Stomach (tissue), 9 donors: Measurements from ENCODE around the gene ADAM12. TPM values are rescaled to one million over a fixed set of nuclear protein-coding genes. Genes with fewer than 3 reads are reported as not detected.

Experiments used
- DNase-seq, 2 donors: peaks; one replicate each; pipeline versions ENCODE4 v3.0.0 to v3.0.0-alpha.2; 2013 to 2019
- H3K27ac ChIP-seq, 5 donors: fragments of 200-600 bp in 4 of 5; sonication (generic) in 4 of 5; one replicate each; pipeline ENCODE4 v1.5.1; 2013 to 2019; ENCODE audit warnings: mild to moderate bottlenecking in 1 of 5, moderate library complexity in 1 of 5
- H3K27me3 ChIP-seq, 3 donors: fragments of 200-600 bp; sonication (generic); one replicate each; pipeline ENCODE4 v1.5.1; 2017 to 2019; ENCODE audit warnings: mixed run types in 1 of 3
- H3K36me3 ChIP-seq, 4 donors: fragments of 200-600 bp; sonication (generic); 1 replicate in 3 of 4; 2 replicates in 1 of 4; pipeline ENCODE4 v1.5.1; 2016 to 2019
- H3K4me1 ChIP-seq, 4 donors: fragments of 200-600 bp; sonication (generic); one replicate each; pipeline ENCODE4 v1.5.1; 2016 to 2019
- H3K4me3 ChIP-seq, 4 donors: fragments of 200-600 bp; sonication (generic) in 3 of 4; one replicate each; pipeline ENCODE4 v1.5.1; 2016 to 2019; ENCODE audit warnings: mild to moderate bottlenecking in 1 of 4
- H3K9me3 ChIP-seq, 4 donors: fragments of 200-600 bp; sonication (generic); one replicate each; pipeline ENCODE4 v1.5.1; 2016 to 2019
- EP300 ChIP-seq: sonication (generic); formaldehyde crosslinking; IDR thresholded peaks from one replicate; pipeline ENCODE4 v1.6.1; 2017; ENCODE audit warnings: antibody characterized with exemption
- POLR2A ChIP-seq, 4 donors: fragments of 450-650 bp; IDR thresholded peaks; one replicate each; pipeline ENCODE4 v1.6.1; 2016; ENCODE audit warnings: antibody characterized with exemption in 4 of 4, control low read depth in 2 of 4, mild to moderate bottlenecking in 1 of 4, moderate library complexity in 1 of 4
- POLR2AphosphoS5 ChIP-seq, 3 donors: sonication (generic); formaldehyde crosslinking; IDR thresholded peaks; one replicate each; pipeline ENCODE4 v1.6.1; 2016; ENCODE audit warnings: antibody characterized with exemption in 3 of 3
- WGBS, 5 donors: extraction: QIAGEN DNeasy Blood & Tissue Kit in 3 of 5; methylation state at CpG; one replicate each; pipeline versions ENCODE4 v1.1.5 to v1.1.7; 2013 to 2018; 5-methylcytosine and 5-hydroxymethylcytosine counted together
- intact Hi-C: fragments of 100-400 bp; cut with DNase I; formaldehyde crosslinking; loops from one replicate; pipeline ENCODE4 v1.15.1; 2023; ENCODE audit warnings: low total_unique reads
- polyA plus RNA-seq, 3 donors: library from polyadenylated mRNA; stranded (reverse); fragments of 200-250 nt; gene quantifications; one replicate each; pipeline ENCODE4 v1.2.3, GENCODE V29; 2013
- total RNA-seq, 5 donors: library from RNA; depleted of rRNA; stranded (reverse); fragments of >200 nt; gene quantifications; one replicate each; pipeline versions ENCODE4 v1.1.0 to v1.2.3, GENCODE V29; 2014 to 2016
- TF ChIP-seq, protein P1 (sequence below), 7 experiments: fragments of 450-650 bp in 4 of 7; fragments of 200-600 bp in 3 of 7; sonication (generic) in 3 of 7; IDR thresholded peaks; one replicate each; pipeline ENCODE4 v1.5.1; 2016 to 2019; ENCODE audit warnings: antibody characterized with exemption in 7 of 7, control low read depth in 2 of 7, mild to moderate bottlenecking in 1 of 7
- donor health status: healthy with polysubstance abuse.
- donor health status: Bipolar disorder and iron deficiency.
- donor health status: healthy.

ADAM12 gene
- total and polyA plus RNA-seq, 8 donors: 0.03 to 6.4 (median 0.50) TPM; not detected in 3

- no peak for TF ChIP-seq EP300
- no peak for TF ChIP-seq POLR2A (IDR thresholded peaks at IDR 0.05)
- no peak for TF ChIP-seq POLR2AphosphoS5 (IDR thresholded peaks at IDR 0.05)
- TF ChIP-seq, protein P1, sequence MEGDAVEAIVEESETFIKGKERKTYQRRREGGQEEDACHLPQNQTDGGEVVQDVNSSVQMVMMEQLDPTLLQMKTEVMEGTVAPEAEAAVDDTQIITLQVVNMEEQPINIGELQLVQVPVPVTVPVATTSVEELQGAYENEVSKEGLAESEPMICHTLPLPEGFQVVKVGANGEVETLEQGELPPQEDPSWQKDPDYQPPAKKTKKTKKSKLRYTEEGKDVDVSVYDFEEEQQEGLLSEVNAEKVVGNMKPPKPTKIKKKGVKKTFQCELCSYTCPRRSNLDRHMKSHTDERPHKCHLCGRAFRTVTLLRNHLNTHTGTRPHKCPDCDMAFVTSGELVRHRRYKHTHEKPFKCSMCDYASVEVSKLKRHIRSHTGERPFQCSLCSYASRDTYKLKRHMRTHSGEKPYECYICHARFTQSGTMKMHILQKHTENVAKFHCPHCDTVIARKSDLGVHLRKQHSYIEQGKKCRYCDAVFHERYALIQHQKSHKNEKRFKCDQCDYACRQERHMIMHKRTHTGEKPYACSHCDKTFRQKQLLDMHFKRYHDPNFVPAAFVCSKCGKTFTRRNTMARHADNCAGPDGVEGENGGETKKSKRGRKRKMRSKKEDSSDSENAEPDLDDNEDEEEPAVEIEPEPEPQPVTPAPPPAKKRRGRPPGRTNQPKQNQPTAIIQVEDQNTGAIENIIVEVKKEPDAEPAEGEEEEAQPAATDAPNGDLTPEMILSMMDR (IDR thresholded peaks at IDR 0.05): no peak
- intact Hi-C loops: no loop called here
- Histone ChIP-seq H3K27me3 (no peaks in the 10 kb centered on the region), H3K4me1 (no peaks in the 10 kb centered on the region), H3K4me3 (no peak overlapping the region), H3K9me3 (no peaks in the 10 kb centered on the region), H3K36me3 (no peaks in the 10 kb centered on the region), H3K27ac (no peak overlapping the region)
- DNase-seq: no peak
- WGBS, 5 donors: 82 to 89% (median 87%) methylated on average over 7 of the region's 7 CpGs
Observed at GRCh38 chr10:126432507-126432906, 44.2 kb upstream of the ADAM12 start.

DNA sequence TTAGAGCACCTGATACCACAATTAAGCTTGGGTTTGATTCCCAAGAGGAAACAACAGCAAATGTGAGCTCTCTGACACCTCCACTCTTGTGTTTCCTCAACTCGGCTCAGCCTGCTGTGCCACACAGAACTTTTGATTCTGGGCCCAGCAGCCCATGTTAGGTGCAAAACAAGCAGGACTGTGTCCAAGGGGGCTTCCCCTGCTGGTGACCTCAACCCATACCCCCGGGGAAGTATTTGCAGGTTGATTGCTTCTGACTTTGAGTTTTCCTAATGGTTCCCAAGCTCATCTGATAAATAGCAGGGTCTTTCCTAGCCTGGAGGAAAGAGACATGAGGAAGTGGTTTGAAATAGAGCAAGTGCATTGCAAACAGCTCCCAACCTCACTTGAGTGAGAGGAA lies 43.5 kb upstream of the ADAM12 start:
- H3K9me3 ChIP-seq: no peaks in the 10 kb centered on the region
- no peaks in the 10 kb centered on the region for H3K27me3 ChIP-seq
- H3K36me3 ChIP-seq: no peaks in the 10 kb centered on the region
- intact Hi-C loops: no loop called here
- H3K4me1 ChIP-seq: no peaks in the 10 kb centered on the region
- 69 to 77% (median 71%) methylated on average over 2 of the region's 2 CpGs for WGBS, 5 donors
- DNase-seq: no peak
- no peak for TF ChIP-seq POLR2AphosphoS5 (IDR thresholded peaks at IDR 0.05)
- TF ChIP-seq POLR2A (IDR thresholded peaks at IDR 0.05): no peak
- TF ChIP-seq EP300: no peak
- TF ChIP-seq, protein P1 (IDR thresholded peaks at IDR 0.05): no peak
- H3K4me3 ChIP-seq: no peak overlapping the region
- no peak overlapping the region for H3K27ac ChIP-seq

DNA sequence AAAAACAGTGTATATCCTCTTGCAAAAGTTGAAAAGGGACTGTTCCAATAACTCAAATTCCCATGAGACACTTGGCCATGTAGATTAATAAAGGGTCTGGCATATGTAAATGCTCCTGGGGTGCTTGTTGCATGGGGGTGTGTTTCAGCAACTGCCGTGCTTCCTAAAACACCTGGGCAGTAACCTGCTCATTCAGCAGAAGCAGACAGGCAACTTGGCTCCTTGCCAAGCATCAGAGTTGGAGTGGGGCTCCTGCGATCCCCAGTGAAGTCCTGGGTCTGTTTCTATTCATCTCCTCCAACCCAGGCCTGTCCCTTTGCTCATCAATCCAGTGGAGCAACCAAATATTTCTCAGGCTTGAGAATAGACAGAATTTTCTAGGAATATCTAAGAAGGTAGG lies 42.2 kb upstream of the ADAM12 start:
- Histone ChIP-seq H3K27me3 (no peaks in the 10 kb centered on the region), H3K36me3 (no peaks in the 10 kb centered on the region), H3K9me3 (no peaks in the 10 kb centered on the region), H3K4me3 (no peak overlapping the region), H3K27ac (no peak overlapping the region), H3K4me1 (no peaks in the 10 kb centered on the region)
- intact Hi-C loops: no loop called here
- 69 to 87% (median 72%) methylated on average over 2 of the region's 2 CpGs for WGBS, 5 donors
- TF ChIP-seq, protein P1 (IDR thresholded peaks at IDR 0.05): no peak
- TF ChIP-seq POLR2A (IDR thresholded peaks at IDR 0.05): no peak
- no peak for TF ChIP-seq POLR2AphosphoS5 (IDR thresholded peaks at IDR 0.05)
- TF ChIP-seq EP300: no peak
- no peak for DNase-seq

- H3K27me3 ChIP-seq: no peaks in the 10 kb centered on the region
- intact Hi-C loops: no loop called here
- peaks cover 0 to 9% (median 5%) of the 10 kb centered on the region in 4 donors for H3K9me3 ChIP-seq
- TF ChIP-seq, protein P1 (IDR thresholded peaks at IDR 0.05): no peak
- TF ChIP-seq POLR2AphosphoS5 (IDR thresholded peaks at IDR 0.05) (no peak), EP300 (no peak), POLR2A (IDR thresholded peaks at IDR 0.05) (no peak)
- H3K36me3 ChIP-seq: no peaks in the 10 kb centered on the region
- 75 to 87% (median 79%) methylated on average over 4 of the region's 4 CpGs for WGBS, 5 donors
- H3K27ac ChIP-seq: no peak overlapping the region
- DNase-seq: no peak
- no peaks in the 10 kb centered on the region for H3K4me1 ChIP-seq
- no peak overlapping the region for H3K4me3 ChIP-seq
Observed at GRCh38 chr10:126429275-126429674, 41.0 kb upstream of the ADAM12 start.
